Muscle of back (tissue), 11 donors: ENCODE results near the gene PRSS36. TPM values are rescaled to one million over a fixed set of nuclear protein-coding genes. Genes with fewer than 3 reads are reported as not detected.
A peak's percentile ranks its signal among the peaks of the same experiment; 100 is the strongest.
"Not testable (repeated sequence)": the region's sequence is repeated elsewhere in the genome, so short reads cannot be mapped to it uniquely, and the experiment has no call there.

ENCODE experiments used
- DNase-seq, 3 donors: peaks; one replicate each; pipeline versions ENCODE4 v3.0.0 to v3.0.0-alpha.2; 2013
- polyA plus RNA-seq, 10 donors: library from polyadenylated mRNA; unstranded; fragments of 120-200 nt; gene quantifications; one replicate each; pipeline ENCODE4 v1.2.1, GENCODE V29; 2013; ENCODE audit not compliant: insufficient read length in 10 of 10

Gene PRSS36
- polyA plus RNA-seq, 10 donors: 1.1 to 2.8 (median 1.8) TPM

- peak; percentile 98 to 99 (median 99) for DNase-seq
Observed at GRCh38 chr16:31142109-31143010, 7.5 kb downstream of the PRSS36 start.

DNA sequence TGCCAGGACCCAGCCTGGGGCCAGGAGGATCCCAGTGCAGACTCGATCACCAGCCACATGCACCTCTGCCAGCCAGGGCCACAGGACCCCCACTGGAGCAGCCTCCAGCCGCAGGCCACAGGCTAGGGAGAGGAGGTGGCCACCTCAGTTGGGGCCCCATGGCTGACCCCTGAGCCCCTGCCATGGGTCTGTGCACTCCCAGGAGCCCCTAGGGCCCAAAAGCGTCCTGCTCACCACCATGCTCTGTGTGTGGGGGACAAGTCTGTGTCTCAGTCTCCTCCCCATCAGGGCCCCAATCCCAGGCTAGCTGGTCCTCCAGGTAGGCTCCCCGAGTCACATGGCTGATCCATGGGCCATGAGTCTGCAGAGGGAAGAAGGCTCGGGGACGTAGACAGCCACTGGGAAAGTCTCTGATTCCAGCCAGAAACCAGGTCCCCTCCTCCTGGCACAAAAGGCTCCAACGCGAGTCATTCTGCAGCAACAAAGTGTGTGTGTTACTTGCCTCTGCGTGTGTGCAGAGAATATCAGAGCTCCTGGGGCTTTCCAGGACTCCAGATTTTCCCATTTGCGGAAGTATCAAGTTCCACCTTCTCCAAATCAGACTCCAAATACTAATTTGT is 8.3 kb downstream of the PRSS36 start:
- DNase-seq: no peak

GRCh38 chr16:31141071-31141469 is 8.8 kb downstream of the PRSS36 start:
- DNase-seq: not testable (repeated sequence)

- no peak for DNase-seq
Observed at GRCh38 chr16:31138621-31139578, 11.0 kb downstream of the PRSS36 start.

DNA sequence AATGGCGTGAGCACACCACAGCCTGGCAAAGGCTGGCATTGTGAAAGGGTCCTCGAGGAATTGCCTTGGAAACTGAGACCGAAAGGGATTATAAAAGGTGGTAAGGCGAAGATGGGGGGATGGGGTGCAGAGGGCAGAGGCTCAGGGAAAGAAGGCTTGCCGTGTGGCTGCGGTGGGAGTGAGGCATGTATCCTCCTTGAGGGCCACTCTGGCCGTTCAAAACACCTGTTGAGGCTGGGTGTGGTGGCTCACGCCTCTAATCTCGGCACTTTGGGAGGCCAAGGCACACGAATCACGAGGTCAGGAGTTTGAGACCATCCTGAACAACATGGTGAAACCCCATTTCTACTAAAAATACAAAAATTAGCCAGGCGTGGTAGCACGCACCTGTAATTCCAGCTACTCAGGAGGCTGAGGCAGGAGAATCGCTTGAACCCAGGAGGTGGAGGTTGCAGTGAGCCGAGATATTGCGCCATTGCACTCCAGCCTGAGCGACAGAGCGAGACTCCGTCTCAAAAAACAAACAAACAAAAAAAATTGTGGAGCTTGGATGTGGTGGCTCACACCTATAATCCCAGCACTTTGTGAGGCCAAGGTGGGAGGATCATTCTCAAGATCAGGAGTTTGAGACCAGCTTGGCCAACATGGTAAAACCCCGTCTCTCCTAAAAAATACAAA is 12.9 kb downstream of the PRSS36 start:
- DNase-seq: not testable (repeated sequence)

DNA sequence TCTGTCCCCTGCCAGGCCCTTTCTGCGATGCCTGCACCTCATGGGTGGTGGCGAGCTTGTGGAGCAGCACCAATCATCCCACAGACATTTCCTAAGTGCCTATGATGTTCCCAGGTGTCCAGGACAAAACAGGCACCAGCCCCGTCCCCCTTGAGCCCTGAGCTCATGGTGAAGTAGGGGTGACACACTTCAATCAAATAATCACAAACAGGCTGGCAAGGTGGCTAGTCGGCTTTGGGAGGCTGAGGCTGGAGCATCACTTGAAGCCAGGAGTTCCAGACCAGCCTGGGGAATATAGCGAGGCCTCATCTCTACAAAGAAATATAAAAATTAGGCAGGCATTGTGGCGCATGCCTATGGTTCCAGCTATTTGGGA is 13.6 kb downstream of the PRSS36 start:
- no peak for DNase-seq

DNA sequence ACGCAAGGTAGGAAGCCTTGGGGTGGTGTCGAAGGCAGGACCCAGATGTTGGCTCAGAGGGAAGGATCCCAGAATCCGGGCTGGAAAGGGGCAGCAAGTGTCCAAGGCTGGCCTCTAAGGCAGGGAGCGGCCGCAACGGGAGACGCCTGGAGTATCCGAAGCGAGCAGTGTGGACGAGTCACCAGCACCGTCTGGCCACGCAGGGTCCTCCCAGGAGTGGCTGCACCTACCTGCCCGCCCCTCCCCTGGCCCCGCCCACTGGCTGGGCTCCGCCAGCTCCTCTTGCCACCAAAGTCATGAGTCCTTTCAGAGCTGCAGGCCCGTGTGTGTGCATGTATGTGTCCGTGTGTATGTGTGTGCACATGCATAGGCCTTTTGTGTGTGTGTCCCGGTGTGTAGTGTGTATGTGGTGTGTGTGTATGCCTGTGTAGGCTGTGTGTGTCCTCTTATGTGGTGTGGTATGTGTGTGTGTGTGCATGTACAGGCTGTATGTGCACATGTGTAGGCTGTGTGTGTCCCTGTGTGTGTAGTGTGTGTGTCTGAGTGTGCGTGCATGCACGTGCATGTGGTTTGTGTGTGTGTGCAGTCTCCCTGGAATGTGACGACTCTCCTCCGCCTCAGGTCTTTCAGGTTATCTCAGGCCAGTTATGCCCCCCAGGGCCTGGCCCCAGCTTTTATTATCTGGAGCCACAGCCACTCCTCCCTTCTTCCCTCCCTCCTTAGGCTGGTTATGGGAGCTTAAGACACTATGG is 14.2 kb downstream of the PRSS36 start, which contains the start of gene PRSS8:
TSS of gene PRSS8 (minus strand) at position 193 of the 752 bp plus-strand sequence. CDS start 229 bp downstream, outside the sequence.
- no peak for DNase-seq

GRCh38 chr16:31134625-31135534 is 15.0 kb downstream of the PRSS36 start:
- no peak for DNase-seq

GRCh38 chr16:31134091-31134571 is 15.7 kb downstream of the PRSS36 start:
- DNase-seq: no peak

DNA sequence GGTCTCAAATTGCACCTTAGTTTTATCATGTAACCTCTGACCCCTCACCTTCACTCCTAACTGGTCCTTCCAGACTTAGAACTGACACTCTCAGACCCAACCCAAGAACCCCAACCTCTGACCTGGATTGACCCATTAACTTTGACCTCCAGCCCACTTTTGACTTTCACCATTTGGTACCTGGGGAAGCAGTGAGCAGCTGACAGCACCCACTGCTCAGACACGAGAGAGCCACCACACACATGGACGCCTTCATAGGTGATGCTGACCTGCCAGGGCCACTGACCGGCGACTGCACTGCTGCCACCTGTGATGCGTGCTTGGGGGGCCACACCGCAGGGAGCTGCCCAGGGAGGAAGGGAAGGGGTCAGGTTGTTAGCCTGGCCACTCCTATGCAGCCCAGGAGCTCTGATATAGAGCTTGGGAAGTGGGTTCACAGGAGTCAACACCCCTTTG is 16.8 kb downstream of the PRSS36 start:
- DNase-seq: no peak

DNA sequence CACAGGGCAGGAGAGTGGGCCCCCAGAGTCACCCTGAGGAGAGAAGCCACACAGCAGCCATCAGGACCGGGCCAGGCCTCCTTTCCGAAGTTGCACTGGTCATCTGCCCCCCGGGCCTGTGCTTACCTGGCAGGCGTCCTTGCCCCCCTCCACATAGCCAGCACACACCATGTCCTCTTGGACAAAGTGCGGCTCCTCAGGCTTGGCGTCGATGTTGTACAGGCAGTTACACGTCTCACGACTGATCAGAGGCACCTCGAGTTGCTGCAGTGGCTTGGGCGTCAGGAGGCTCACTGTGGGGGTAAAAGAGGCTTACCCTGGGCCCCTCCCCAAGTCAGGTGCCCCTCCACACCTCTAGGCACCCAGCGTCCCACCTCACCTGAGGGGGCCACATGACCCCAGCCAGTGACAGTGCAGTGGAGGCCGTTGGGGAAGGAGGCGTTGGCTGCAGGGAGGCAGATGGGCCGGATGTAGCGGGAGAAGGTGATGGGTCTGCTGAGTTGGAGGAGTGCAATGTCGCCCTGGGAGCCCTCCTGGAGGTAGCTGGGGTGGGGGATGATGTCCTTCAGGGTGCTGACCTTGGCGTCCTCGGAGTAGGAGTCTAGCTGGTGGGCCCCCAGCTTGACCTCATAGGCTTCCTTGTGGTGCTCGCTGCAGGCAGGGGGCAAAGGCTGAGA is 17.4 kb downstream of the PRSS36 start:
- DNase-seq: no peak

- no peak for DNase-seq
Observed at GRCh38 chr16:31131841-31132271, 18.0 kb downstream of the PRSS36 start.

DNA sequence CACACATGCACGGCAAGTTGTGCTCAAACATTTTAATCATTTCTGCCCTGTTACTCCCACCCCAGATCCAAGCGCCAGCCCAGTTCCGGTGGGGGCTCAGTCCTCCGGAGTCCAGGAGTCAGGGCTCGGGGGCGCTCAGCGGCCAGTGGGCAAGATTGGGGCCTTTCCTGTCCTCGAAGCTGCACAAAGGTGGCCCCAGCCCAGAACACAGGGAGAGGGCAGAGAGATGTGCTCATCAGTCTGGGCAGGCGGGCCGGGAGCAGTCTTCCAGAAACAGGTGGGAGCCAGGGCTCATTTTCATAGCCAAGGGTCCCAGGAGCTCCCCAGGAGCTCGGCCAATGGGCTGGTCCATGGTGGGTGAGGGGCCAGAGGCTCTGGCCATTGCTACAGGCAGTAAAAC is 18.4 kb downstream of the PRSS36 start:
- DNase-seq: no peak

GRCh38 chr16:31130899-31131298 is 19.0 kb downstream of the PRSS36 start:
- DNase-seq: no peak

- DNase-seq: no peak
Observed at GRCh38 chr16:31130336-31130891, 19.5 kb downstream of the PRSS36 start.

- no peak for DNase-seq
Observed at GRCh38 chr16:31129568-31130335, 20.1 kb downstream of the PRSS36 start.
